Stimulated activated CD8-positive, alpha-beta memory T cell treated with anti-CD3 and anti-CD28 coated beads, Interleukin-4, amount 100 ng/mL, for 24 hours (primary cell): ENCODE data around the gene TBCD.

Source experiments
- DNase-seq: peaks from one replicate; pipeline ENCODE4 v3.0.0-alpha.2; 2020; ENCODE audit warnings: low read depth

TBCD gene

GRCh38 chr17:82926081-82926480 is 174.2 kb downstream of the TBCD start:
- DNase-seq = no peak

GRCh38 chr17:82926716-82927115 is 174.9 kb downstream of the TBCD start:
- DNase-seq = no peak

- no peak for DNase-seq
These were observed 175.4 kb downstream of the TBCD start for GRCh38 chr17:82927311-82927660.

DNA sequence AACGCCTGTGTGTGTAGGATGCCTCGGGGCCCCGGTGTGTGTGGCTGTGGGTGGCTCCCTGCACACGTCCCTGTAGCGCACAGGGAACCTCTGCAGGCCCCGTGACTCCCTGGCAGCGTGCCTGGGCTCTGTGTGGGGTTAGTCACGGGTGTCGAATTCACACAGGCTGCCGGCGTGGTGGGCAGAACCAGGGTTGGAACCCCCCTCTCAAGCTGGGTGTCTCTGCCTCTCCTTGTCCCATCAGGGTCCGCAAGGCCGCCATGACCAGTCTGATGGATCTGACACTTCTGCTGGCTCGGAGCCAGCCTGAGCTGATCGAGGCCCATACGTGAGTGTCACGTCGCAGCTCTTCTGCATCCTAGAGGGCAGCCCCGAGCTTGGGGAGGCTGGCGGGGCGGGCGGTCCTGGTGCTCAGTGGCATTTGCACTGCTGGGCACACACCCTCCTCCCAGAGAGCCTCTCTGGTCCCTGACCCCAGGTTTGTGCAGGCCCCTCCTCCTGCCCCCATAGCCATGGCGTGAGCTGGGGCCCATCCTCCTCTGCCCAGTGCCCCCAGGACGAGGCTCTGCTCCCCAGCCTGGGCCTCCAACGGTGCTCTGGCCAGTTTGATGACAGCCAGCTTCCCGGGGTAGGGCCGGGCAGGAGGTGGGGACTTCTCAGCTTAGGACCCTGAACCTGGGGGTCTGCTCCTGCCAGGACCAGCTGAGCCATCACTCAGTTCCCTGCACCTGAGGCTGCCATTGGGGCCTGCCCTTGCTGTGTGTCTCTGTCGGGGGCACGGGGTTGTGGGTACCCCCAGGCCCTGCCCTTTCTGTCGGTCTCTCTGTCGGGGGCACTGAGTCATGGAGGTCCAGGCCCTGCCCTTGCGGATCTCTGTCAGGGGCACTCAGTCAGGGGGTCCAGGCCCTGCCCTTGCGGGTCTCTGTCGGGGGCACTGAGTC is 176.1 kb downstream of the TBCD start:
- no peak for DNase-seq

DNA sequence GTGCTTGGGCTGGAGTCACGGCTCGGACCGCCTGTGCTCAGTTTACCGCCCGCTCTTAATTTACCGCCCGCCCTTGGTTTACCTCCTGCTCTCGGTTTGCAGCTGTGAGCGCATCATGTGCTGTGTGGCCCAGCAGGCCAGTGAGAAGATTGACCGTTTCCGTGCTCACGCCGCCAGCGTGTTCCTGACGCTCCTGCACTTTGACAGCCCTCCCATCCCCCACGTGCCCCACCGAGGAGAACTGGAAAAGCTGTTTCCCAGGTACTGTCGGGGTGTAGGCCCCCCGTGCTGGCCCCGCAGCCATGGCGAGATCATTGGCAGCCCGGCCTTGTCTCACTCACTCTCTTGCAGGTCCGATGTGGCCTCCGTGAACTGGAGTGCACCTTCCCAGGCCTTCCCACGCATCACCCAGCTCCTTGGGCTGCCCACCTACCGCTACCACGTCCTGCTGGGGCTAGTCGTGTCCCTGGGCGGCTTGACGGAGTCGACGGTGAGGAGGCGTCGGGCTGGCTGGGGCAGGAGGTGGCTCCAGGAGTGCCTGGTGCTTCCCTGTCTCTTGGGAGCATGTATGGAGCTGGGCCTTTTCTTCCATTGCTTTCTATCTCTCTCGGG is 177.3 kb downstream of the TBCD start:
- DNase-seq = no peak

DNA sequence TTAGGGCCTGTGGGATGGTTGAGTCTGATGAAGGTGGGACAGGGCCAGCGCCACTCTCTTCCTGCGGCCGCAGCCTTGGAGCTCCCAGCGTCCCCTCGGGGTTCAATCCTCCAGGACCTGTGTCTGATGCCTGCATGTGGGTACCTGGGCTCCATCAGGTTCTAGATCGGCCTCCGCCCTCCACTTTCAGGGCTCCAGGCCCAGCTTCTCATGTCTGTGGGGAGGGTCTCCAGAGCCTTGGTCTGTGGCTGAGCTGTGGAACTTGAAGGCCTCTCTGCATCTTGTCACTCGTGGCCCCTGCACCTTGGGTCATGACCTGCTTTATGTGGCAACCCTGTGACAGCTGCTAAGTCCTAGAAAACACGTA is 177.8 kb downstream of the TBCD start:
- no peak for DNase-seq

DNA sequence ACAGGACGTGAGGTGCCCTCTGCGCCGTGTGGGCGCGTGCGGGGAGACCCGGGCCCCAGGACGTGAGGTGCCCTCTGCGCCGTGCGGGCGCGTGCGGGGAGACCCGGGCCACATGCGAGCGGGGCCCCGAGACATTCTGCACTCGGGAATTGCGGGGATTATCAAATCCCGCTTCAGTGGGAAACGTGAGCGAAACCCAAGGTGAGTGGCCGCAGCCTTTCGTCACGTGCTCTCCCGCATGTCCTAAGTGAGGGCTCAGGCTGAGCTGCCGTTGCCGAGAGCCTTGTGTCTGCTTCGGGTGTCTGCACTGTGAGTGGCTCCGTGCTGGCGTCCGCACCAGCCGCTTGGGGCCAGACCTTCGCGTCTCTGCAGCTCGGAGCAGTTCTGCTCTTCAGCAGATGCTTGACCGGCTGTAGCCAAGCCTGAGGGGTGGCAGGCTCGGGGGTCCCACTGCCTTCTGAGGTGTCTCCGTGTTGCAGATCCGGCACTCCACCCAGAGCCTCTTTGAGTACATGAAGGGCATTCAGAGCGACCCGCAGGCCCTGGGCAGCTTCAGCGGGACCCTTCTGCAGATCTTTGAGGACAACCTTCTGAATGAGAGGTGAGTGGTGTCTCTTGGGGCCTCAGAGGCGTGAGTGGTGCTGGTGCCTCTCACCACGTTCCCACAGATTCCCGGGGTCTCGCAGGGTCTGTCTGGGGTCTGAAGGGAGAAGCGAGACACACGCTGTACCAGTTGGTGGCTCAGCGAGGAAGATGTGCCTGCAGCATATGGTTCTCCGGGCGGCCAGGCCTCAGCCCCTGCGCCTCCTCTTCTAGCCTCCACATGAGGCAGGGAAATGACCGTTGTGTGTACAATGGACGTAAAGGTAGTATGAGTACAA is 178.4 kb downstream of the TBCD start:
- DNase-seq = no peak

DNA sequence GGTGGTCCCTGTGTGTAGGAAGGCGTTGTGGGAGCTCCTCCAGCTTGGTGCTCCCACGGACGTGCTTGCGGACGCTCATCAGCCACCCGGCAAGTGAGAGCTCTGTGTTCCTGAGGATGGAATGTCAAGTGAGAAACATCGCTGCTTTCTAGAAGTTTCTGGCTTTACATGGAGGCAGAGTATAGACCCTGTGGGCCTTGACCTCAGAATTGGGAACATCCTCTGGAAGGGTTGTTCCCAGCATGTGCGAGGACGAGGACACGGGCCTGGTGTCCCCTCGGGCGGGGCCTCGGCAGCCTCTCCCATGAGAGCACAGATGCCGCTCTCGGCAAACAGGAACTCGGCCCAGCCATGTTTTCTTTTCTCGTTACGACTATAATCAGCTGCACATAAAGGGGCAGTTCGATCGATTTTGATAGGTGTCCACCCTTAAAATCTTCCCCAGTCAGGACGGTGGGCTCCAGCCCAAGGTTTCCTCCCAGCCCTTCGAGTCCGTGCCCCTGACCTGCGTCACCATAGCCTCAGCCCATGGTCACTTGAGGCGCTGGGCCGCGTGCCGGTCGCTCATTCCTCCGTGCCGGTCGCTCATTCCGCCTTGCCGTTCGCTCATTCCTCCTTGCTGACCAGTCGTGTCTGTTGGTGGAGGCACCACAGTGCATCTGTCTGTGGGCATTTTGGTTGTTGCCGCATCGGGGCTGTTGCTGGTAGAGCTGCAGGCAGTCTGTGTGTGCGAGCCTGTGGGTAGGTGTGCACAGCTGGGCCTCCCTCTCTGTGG is 179.2 kb downstream of the TBCD start:
- DNase-seq = no peak

DNA sequence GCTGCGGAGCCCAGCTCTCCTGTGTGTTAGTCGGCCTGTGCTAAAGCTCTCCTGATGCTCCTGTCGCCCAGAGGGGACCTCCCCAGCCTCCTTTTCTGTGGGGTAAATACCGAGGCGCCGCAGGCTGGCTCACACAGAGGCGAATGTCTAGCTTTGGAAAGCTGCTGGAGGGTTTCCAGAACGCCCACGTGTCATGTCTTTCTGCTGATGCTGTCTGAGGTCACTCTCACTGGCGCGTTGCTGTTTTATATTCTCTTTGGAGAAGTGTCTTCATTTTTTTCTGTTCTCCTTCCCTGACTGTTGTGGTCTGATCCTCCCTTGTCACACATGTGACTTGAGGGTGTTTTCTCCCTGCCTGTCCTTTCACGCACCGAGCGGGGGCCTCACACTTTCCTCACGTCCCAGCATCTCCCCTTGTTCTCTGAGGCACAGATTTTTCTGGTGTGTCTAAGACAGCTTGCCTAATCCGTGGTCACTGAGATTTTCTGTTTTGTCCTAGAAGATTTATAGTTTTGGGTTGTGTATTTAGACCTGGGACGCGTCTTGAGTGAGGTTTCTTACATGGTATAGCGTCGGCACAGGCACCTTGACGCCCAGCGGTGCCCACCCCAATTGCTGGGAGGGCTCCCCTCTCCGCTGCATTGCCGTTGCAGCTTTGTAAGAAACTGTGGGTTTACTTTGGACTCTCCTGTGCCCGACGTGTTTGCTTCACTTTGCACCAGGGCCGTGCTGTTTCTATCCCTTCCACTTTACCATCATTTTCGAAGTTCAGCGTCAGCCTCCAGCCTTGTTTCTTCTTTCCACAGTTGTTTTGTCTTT is 180.0 kb downstream of the TBCD start:
- DNase-seq = no peak

DNA sequence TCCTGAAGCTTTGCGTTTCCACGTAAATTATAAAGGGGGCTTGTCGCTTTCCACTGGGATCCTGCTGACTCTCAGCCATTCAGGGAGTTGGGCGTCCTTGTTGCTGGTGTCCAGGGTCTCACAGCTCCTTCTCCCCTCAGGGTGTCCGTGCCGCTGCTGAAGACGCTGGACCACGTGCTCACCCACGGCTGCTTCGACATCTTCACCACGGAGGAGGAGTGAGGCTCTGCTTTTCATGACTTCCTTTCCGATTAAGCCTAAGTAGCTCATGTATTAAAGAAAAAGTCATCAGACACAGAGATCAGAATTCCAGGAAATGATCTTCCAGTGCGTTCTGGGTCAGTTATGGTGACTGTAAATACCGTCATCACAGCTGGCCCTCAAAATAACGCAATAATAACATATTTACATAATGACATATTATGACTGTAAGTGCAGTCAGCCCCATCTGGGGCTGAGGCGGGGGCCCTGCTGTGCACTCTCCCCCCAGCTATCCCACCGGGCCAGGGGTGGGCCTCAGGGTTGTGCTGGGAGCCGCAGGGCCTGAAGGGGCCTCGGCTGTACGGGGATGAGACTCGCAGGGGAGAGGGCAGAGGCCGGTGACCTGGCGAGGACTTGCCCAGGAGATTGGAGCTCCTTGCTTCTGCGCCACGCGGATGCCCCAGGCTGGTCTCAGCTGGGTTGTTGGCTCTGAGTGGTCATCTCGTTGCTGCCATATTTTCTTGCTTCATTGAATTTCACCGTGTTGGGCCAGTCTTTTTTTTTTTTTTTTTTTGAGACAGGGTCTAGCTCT is 180.8 kb downstream of the TBCD start:
- no peak for DNase-seq

- no peak for DNase-seq
These were observed 182.0 kb downstream of the TBCD start for GRCh38 chr17:82933911-82934310.

- DNase-seq = no peak
These were observed 184.3 kb downstream of the TBCD start for GRCh38 chr17:82935966-82936767.

DNA sequence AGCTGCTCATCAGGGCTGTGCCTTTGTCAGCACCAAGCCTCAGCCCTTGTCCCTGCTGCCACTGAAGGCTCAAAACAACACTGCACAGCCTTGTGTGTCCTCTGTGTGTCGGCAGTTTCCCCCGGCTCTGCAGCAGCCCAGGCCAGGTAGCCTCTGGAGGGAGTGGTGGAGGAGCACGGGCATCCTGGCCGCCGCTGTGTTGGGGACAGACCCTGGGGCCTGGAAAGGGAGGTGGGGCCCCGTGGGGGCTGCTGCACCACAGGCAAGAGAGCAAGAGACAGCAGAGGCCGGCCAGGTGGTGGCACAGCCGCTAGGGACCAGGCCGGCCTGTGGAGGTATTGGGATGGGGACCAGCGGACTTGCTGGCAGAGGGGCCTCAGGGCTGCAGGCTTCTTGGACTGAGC is 184.9 kb downstream of the TBCD start:
- no peak for DNase-seq

GRCh38 chr17:82937411-82938371 is 185.8 kb downstream of the TBCD start:
- DNase-seq = no peak

- DNase-seq = no peak
These were observed 186.6 kb downstream of the TBCD start for GRCh38 chr17:82938486-82938872.

- DNase-seq = no peak
These were observed 187.2 kb downstream of the TBCD start for GRCh38 chr17:82938873-82939620.

DNA sequence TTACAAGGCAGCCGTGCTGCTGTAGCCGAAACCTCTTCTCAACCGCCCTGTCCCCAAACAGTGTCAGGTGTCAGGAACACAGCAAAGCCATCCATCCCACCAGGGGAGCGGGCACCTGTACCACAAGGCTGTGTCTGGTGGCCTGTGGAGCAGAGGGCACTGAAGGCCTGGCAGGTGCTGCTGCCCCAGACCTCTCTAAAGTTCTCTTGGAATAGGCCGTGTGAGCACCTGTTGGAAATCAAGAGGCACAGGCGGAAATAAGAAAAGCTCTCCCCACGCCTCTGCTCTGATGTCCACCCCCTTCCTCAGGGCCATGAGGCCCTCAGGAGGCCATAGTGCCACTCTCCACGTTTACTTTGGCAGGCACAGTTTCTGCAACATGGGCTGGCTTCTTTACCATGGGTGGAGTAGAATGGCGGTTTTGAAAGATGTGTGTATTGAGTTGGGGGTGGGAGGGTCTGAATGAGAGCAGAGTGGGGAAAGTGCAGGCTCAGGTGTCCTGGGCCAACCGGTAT is 187.8 kb downstream of the TBCD start:
- no peak for DNase-seq
